H9 (cell line): ENCODE measurements around the gene DHRS7C. TPM values are rescaled to one million over a fixed set of nuclear protein-coding genes. Genes with fewer than 3 reads are reported as not detected.

Experiments
- DNase-seq: peaks from one replicate; pipeline ENCODE4 v3.0.0-alpha.2; 2017
- H2AFZ ChIP-seq: one replicate; pipeline ENCODE4 v1.6.1; 2013; ENCODE audit warnings: mild to moderate bottlenecking, low read length, control low read depth, moderate library complexity
- H2AK5ac ChIP-seq: 2 replicates; pipeline ENCODE4 v1.6.1; 2013; ENCODE audit warnings: low read length, control low read depth, mixed read lengths; ENCODE audit not compliant: insufficient read length
- H2BK120ac ChIP-seq: one replicate; pipeline ENCODE4 v1.6.1; 2013; ENCODE audit warnings: low read depth, mild to moderate bottlenecking, low read length, control low read depth, inconsistent platforms; ENCODE audit not compliant: poor library complexity, severe bottlenecking
- H2BK12ac ChIP-seq: 2 replicates; pipeline ENCODE4 v1.6.1; 2013; ENCODE audit warnings: low read length, control low read depth, mixed read lengths, low read depth; ENCODE audit not compliant: insufficient read length
- H2BK15ac ChIP-seq: 2 replicates; pipeline ENCODE4 v1.6.1; 2013; ENCODE audit warnings: low read depth, low read length, control low read depth
- H2BK20ac ChIP-seq: one replicate; pipeline ENCODE4 v1.6.1; 2013; ENCODE audit warnings: low read depth, mild to moderate bottlenecking, low read length, control low read depth, inconsistent platforms; ENCODE audit not compliant: poor library complexity, severe bottlenecking
- H2BK5ac ChIP-seq: 2 replicates; pipeline ENCODE4 v1.6.1; 2013; ENCODE audit warnings: low read length, control low read depth, mixed read lengths; ENCODE audit not compliant: insufficient read length
- H3K14ac ChIP-seq: 2 replicates; pipeline ENCODE4 v1.6.1; 2013; ENCODE audit warnings: low read length, control low read depth; ENCODE audit not compliant: insufficient read depth
- H3K18ac ChIP-seq: 2 replicates; pipeline ENCODE4 v1.6.1; 2013; ENCODE audit warnings: low read depth, mild to moderate bottlenecking, mixed read lengths, low read length, control low read depth; ENCODE audit not compliant: insufficient read length
- H3K23ac ChIP-seq: 2 replicates; pipeline ENCODE4 v1.6.1; 2013; ENCODE audit warnings: low read length, control low read depth, mixed read lengths, low read depth; ENCODE audit not compliant: insufficient read length
- H3K23me2 ChIP-seq: 2 replicates; pipeline ENCODE4 v1.6.1; 2013; ENCODE audit warnings: low read depth, mild to moderate bottlenecking, mixed read lengths, low read length, control low read depth; ENCODE audit not compliant: insufficient read length, poor library complexity, severe bottlenecking
- H3K27ac ChIP-seq: 2 replicates; pipeline ENCODE4 v1.5.1; 2013; ENCODE audit warnings: low read length, control low read depth, mixed read lengths, low read depth; ENCODE audit not compliant: insufficient read length
- H3K27me3 ChIP-seq: 2 replicates; pipeline ENCODE4 v1.6.1; 2013; ENCODE audit warnings: low read length, control low read depth, inconsistent platforms; ENCODE audit not compliant: insufficient read depth
- H3K4ac ChIP-seq: 2 replicates; pipeline ENCODE4 v1.6.1; 2013; ENCODE audit warnings: low read depth, mild to moderate bottlenecking, control low read depth, inconsistent platforms, low read length, moderate library complexity
- H3K4me1 ChIP-seq: 2 replicates; pipeline ENCODE4 v1.6.1; 2013; ENCODE audit warnings: low read length, control low read depth, inconsistent platforms; ENCODE audit not compliant: insufficient read depth
- H3K4me2 ChIP-seq: 2 replicates; pipeline ENCODE4 v1.6.1; 2013; ENCODE audit warnings: low read length, control low read depth, mixed read lengths; ENCODE audit not compliant: insufficient read length, insufficient read depth
- H3K56ac ChIP-seq: 2 replicates; pipeline ENCODE4 v1.6.1; 2013; ENCODE audit warnings: low read depth, mild to moderate bottlenecking, mixed read lengths, low read length, control low read depth; ENCODE audit not compliant: insufficient read length
- H3K79me1 ChIP-seq: 2 replicates; pipeline ENCODE4 v1.6.1; 2013; ENCODE audit warnings: low read depth, mild to moderate bottlenecking, moderate library complexity, low read length, control low read depth, inconsistent platforms; ENCODE audit not compliant: insufficient read depth, poor library complexity, severe bottlenecking
- H3K79me2 ChIP-seq: 2 replicates; pipeline ENCODE4 v1.6.1; 2013; ENCODE audit warnings: low read length, control low read depth, inconsistent platforms; ENCODE audit not compliant: insufficient read depth
- H3K9ac ChIP-seq: 2 replicates; pipeline ENCODE4 v1.6.1; 2013; ENCODE audit warnings: low read length, control low read depth, mixed read lengths; ENCODE audit not compliant: insufficient read length; ENCODE audit errors: extremely low read depth
- H3K9me3 ChIP-seq: one replicate; pipeline ENCODE4 v1.6.1; 2013; ENCODE audit warnings: low read depth, low read length, inconsistent platforms; ENCODE audit not compliant: control insufficient read depth
- H3T11ph ChIP-seq: one replicate; pipeline ENCODE4 v1.6.1; 2013; ENCODE audit warnings: mild to moderate bottlenecking, low read length, control low read depth, inconsistent platforms
- H4K20me1 ChIP-seq: one replicate; pipeline ENCODE4 v1.6.1; 2013; ENCODE audit not compliant: control insufficient read depth, insufficient read length, insufficient read depth
- H4K5ac ChIP-seq: 2 replicates; pipeline ENCODE4 v1.6.1; 2013; ENCODE audit warnings: low read depth, mild to moderate bottlenecking, mixed read lengths, low read length, control low read depth; ENCODE audit not compliant: insufficient read length
- H4K8ac ChIP-seq: replicated peaks from 2 replicates; pipeline ENCODE4 v1.6.1; 2013; ENCODE audit warnings: low read length, control low read depth, mixed read lengths, low read depth; ENCODE audit not compliant: insufficient read length
- H4K91ac ChIP-seq: 2 replicates; pipeline ENCODE4 v1.6.1; 2013; ENCODE audit warnings: low read depth, mild to moderate bottlenecking, moderate library complexity, mixed read lengths, low read length, control low read depth; ENCODE audit not compliant: insufficient read length
- H3K27ac Mint-ChIP-seq, 3 experiments: 2 replicates in 2 of 3; 3 replicates in 1 of 3; pipeline ENCODE4 v1.8.0; 2020 to 2021; ENCODE audit warnings: mixed read lengths in 3 of 3, mild to moderate bottlenecking in 1 of 3, moderate library complexity in 1 of 3
- H3K27me3 Mint-ChIP-seq: 2 replicates; pipeline ENCODE4 v1.8.0; 2021; ENCODE audit warnings: low read depth, mild to moderate bottlenecking, moderate library complexity, mixed read lengths
- H3K36me3 Mint-ChIP-seq, 3 experiments: 2 replicates in 2 of 3; 3 replicates in 1 of 3; pipeline ENCODE4 v1.8.0; 2020 to 2021; ENCODE audit warnings: low read depth in 3 of 3, mixed read lengths in 3 of 3; ENCODE audit not compliant: insufficient read depth in 1 of 3
- H3K4me1 Mint-ChIP-seq, 2 experiments: 2 replicates each; pipeline ENCODE4 v1.8.0; 2020; ENCODE audit warnings: mixed read lengths in 2 of 2
- H3K4me3 Mint-ChIP-seq, 2 experiments: 2 replicates in 1 of 2; 3 replicates in 1 of 2; pipeline ENCODE4 v1.8.0; 2020 to 2021; ENCODE audit warnings: mild to moderate bottlenecking in 2 of 2, mixed read lengths in 2 of 2, moderate library complexity in 1 of 2
- H3K9me3 Mint-ChIP-seq, 2 experiments: 2 replicates in 1 of 2; 3 replicates in 1 of 2; pipeline ENCODE4 v1.8.0; 2020; ENCODE audit warnings: mild to moderate bottlenecking in 2 of 2, mixed read lengths in 2 of 2, moderate library complexity in 1 of 2
- CTCF ChIP-seq: fragments of 200-600 bp; sonication (generic); conservative IDR thresholded peaks from 3 replicates; pipeline ENCODE4 v1.8.0; 2021; ENCODE audit warnings: antibody characterized with exemption, mild to moderate bottlenecking
- WGBS: extraction: QIAGEN DNeasy Blood & Tissue Kit; methylation state at CpG from one replicate; pipeline ENCODE4 v1.1.7; 2013; ENCODE audit warnings: missing lambda C conversion rate, low lambda C conversion rate, mixed read lengths; ENCODE audit not compliant: insufficient read length; ENCODE audit errors: extremely low coverage; 5-methylcytosine and 5-hydroxymethylcytosine counted together
- total RNA-seq: library from RNA; stranded (reverse); gene quantifications from 2 replicates; pipeline ENCODE4 v1.2.1, GENCODE V29; 2021

Gene DHRS7C
- total RNA-seq, 1 experiment from 2014 or later, result not detected

GRCh38 chr17:9772658-9773057 is 18.7 kb downstream of the DHRS7C start:
- no peaks in the 10 kb centered on the region; the same call in 1 of the 2 replicates for H3K27me3 Mint-ChIP-seq
- no CpG with 5 or more reads among the region's 19 CpGs for WGBS

More at GRCh38 chr17:9772658-9773057, 18.7 kb downstream of the DHRS7C start:
- no peak overlapping the region for H3T11ph ChIP-seq
- H2BK12ac ChIP-seq, result no peak overlapping the region
- H2AK5ac ChIP-seq, result no peak overlapping the region
- no peaks in the 10 kb centered on the region for H3K9me3 ChIP-seq
- no peak overlapping the region for H3K27ac Mint-ChIP-seq
- H3K14ac ChIP-seq, result no peak overlapping the region; the same call in 1 of the 2 replicates
- H3K36me3 Mint-ChIP-seq, result 0 out of 7 replicates have a peak, but pooled peaks cover 0 to 3% (median 0%) of the 10 kb centered on the region in 3 experiments
- H3K4me2 ChIP-seq, result no peak overlapping the region
- H3K23ac ChIP-seq, result no peak overlapping the region
- no peak overlapping the region for H3K27ac ChIP-seq
- TF ChIP-seq CTCF, result no peak
- no peak overlapping the region for H3K9ac ChIP-seq
- no peak overlapping the region for H2BK120ac ChIP-seq
- no peaks in the 10 kb centered on the region for H3K4me1 ChIP-seq
- H3K4me3 Mint-ChIP-seq, result no peak overlapping the region
- H3K9me3 Mint-ChIP-seq, result peaks cover 7 to 8% of the 10 kb centered on the region in 2 experiments; a peak in 4 of 5 replicates
- H4K5ac ChIP-seq, result no peak overlapping the region
- no peak overlapping the region for H2BK5ac ChIP-seq
- no peaks in the 10 kb centered on the region for H3K23me2 ChIP-seq
- H2AFZ ChIP-seq, result no peak overlapping the region
- H4K20me1 ChIP-seq, result no peaks in the 10 kb centered on the region
- DNase-seq, result no peak
- H3K18ac ChIP-seq, result no peak overlapping the region
- no peaks in the 10 kb centered on the region for H3K79me2 ChIP-seq
- no peak overlapping the region for H3K56ac ChIP-seq
- peaks cover 6 to 8% of the 10 kb centered on the region in 2 experiments for H3K4me1 Mint-ChIP-seq
- H3K79me1 ChIP-seq, result no peaks in the 10 kb centered on the region
- H4K8ac ChIP-seq, result no peak overlapping the region
- H3K27me3 ChIP-seq, result no peaks in the 10 kb centered on the region
- no peak overlapping the region for H3K4ac ChIP-seq
- no peak overlapping the region for H4K91ac ChIP-seq
- H2BK20ac ChIP-seq, result no peak overlapping the region
- H2BK15ac ChIP-seq, result no peak overlapping the region
